Spleen (tissue), 7 donors: Measurements from ENCODE around the gene MAPK7.

Source experiments
- CTCF ChIP-seq, 11 experiments: fragments of 200-600 bp in 7 of 11; fragments of 450-650 bp in 4 of 11; sonication (generic) in 4 of 11; IDR thresholded peaks in 8 of 11; conservative IDR thresholded peaks in 3 of 11; 1 replicate in 7 of 11; 2 replicates in 4 of 11; pipeline versions ENCODE4 v1.4.0 to v1.8.0; 2016 to 2021; ENCODE audit warnings: antibody characterized with exemption in 11 of 11, inconsistent platforms in 4 of 11, mild to moderate bottlenecking in 1 of 11
- POLR2A ChIP-seq, 3 donors: fragments of 450-650 bp; IDR thresholded peaks; one replicate each; pipeline ENCODE4 v1.5.1; 2017; ENCODE audit warnings: antibody characterized with exemption in 3 of 3, mild to moderate bottlenecking in 1 of 3
- POLR2AphosphoS5 ChIP-seq, 3 donors: sonication (generic); formaldehyde crosslinking; IDR thresholded peaks; one replicate each; pipeline ENCODE4 v1.5.1; 2017; ENCODE audit warnings: antibody characterized with exemption in 3 of 3
- donor health status: DM: no; HTN: no; CAD: no; lungs with moderate emphysema.
- donor health status: DM: no; HTN: no; CAD: no.
- donor health status: DM: no; HTN: no; CAD: no.

GRCh38 chr17:19383681-19384470, 5.6 kb downstream of the MAPK7 start:
- TF ChIP-seq CTCF (IDR thresholded peaks at IDR 0.05 in 8 of 11, conservative IDR thresholded peaks at IDR 0.05 in 3 of 11) (no peak), POLR2A (IDR thresholded peaks at IDR 0.05) (no peak), POLR2AphosphoS5 (IDR thresholded peaks at IDR 0.05) (no peak)
